Subcutaneous adipose tissue (tissue), 4 donors: ENCODE results near the gene TAX1BP3. TPM values are rescaled to one million over a fixed set of nuclear protein-coding genes. Genes with fewer than 3 reads are reported as not detected.

ENCODE experiments used
- CTCF ChIP-seq: fragments of 450-650 bp; IDR thresholded peaks from one replicate; pipeline ENCODE4 v1.5.1; 2016; ENCODE audit warnings: low read depth, mild to moderate bottlenecking, control low read depth, antibody characterized with exemption, moderate library complexity
- total RNA-seq, 4 donors: library from RNA; depleted of rRNA; stranded (reverse); fragments of >200 nt; gene quantifications; one replicate each; pipeline ENCODE4 v1.1.0, GENCODE V29; 2016

The TAX1BP3 gene
- total RNA-seq, 4 donors from 2014 or later = 62.2 to 90.1 (median 76.9) TPM

- TF ChIP-seq CTCF = no peak
Measured at GRCh38 chr17:3660311-3660891, 8.0 kb downstream of the TAX1BP3 start.

GRCh38 chr17:3659541-3660111 lies 8.8 kb downstream of the TAX1BP3 start:
- no peak for TF ChIP-seq CTCF

GRCh38 chr17:3658784-3659449 lies 9.5 kb downstream of the TAX1BP3 start:
- TF ChIP-seq CTCF = no peak

- TF ChIP-seq CTCF = no peak
Measured at GRCh38 chr17:3657874-3658783, 10.2 kb downstream of the TAX1BP3 start.

- no peak for TF ChIP-seq CTCF
Measured at GRCh38 chr17:3657588-3657869, 10.8 kb downstream of the TAX1BP3 start.

- TF ChIP-seq CTCF = no peak
Measured at GRCh38 chr17:3656755-3657587, 11.4 kb downstream of the TAX1BP3 start.
